ENCODE data around the gene RPS6KB2.

Gene RPS6KB2

GRCh38 chr11:67453816-67454732 is 25.8 kb downstream of the RPS6KB2 start:
- TF ChIP-seq PKNOX1 (IDR thresholded peaks at IDR 0.05) (no peak), TARDBP (IDR thresholded peaks at IDR 0.05) (no peak), CTBP1 (IDR thresholded peaks at IDR 0.05; ENCODE audit: borderline replicate concordance) (no peak), SP1 (IDR thresholded peaks at IDR 0.05) (no peak), BHLHE40 (IDR thresholded peaks at IDR 0.05; ENCODE audit: borderline replicate concordance) (no peak), ELF4 (IDR thresholded peaks at IDR 0.05) (no peak)
- CTCF ChIA-PET: no interaction called here
- POLR2A ChIA-PET: interaction anchor here (2.0 kb wide), 1 partner anchor 14 kb away, joined by 5 read pairs; no protein-coding TSS in a partner anchor
- no peak for DNase-seq (ENCODE audit: extremely low spot score)

DNA sequence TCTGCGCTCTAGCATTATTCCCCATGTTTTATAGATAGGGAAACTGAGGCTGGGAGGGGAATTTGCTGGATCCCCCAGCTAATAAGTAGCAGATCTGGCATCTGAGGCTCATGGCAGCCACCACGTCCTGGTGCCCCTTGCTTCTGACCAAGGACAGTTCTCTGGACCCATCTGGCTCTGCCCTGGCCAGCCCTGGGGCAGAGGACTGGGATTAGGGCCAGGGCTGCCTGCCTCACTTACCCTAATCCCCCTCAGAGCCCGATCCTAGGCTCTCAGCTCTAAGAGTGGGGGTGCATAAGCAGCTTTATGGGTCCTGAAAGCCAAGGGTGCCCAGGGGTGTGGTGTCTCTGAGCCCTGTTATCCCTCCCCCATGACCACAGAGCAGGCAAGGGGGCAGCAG is 26.8 kb downstream of the RPS6KB2 start, which contains the start of gene CABP4:
TSS of gene CABP4 (plus strand) at position 301 of the 400 bp plus-strand sequence. CDS start at position 371, 70 bp downstream.
- TF ChIP-seq ZNF384 (IDR thresholded peaks at IDR 0.05) (no peak), SUZ12 (IDR thresholded peaks at IDR 0.05) (no peak), HDGF (IDR thresholded peaks at IDR 0.05; ENCODE audit: borderline replicate concordance) (no peak), FOXM1 (IDR thresholded peaks at IDR 0.05; ENCODE audit: borderline replicate concordance) (no peak)
- no peak for DNase-seq (ENCODE audit: extremely low spot score)
- ChIA-PET POLR2A (interaction anchor here (2.0 kb wide), 1 partner anchor 13 kb away, joined by 5 read pairs; no protein-coding TSS in a partner anchor), CTCF (no interaction called here)

GRCh38 chr11:67456068-67456705 is 27.9 kb downstream of the RPS6KB2 start:
- no peak for DNase-seq (ENCODE audit: extremely low spot score)
- POLR2A ChIA-PET: interaction anchor here (0.5 to 1.3 kb wide), 3 partner anchors 11 to 36 kb away, joined by 3 to 4 read pairs (median 4); partner anchors contain the start of gene AIP
- TF ChIP-seq SUZ12 (IDR thresholded peaks at IDR 0.05) (no peak), NFRKB (IDR thresholded peaks at IDR 0.05) (no peak), ARNT (IDR thresholded peaks at IDR 0.05) (no peak), TARDBP (IDR thresholded peaks at IDR 0.05) (no peak), FOXK2 (IDR thresholded peaks at IDR 0.05) (no peak), LEF1 (IDR thresholded peaks at IDR 0.05; ENCODE audit: borderline replicate concordance) (no peak), BHLHE40 (IDR thresholded peaks at IDR 0.05; ENCODE audit: borderline replicate concordance) (no peak), FOXM1 (IDR thresholded peaks at IDR 0.05; ENCODE audit: borderline replicate concordance) (no peak), ELF4 (IDR thresholded peaks at IDR 0.05) (no peak), FOXA1 (IDR thresholded peaks at IDR 0.05) (no peak), L3MBTL2 (conservative IDR thresholded peaks at IDR 0.05) (no peak), CTBP1 (IDR thresholded peaks at IDR 0.05; ENCODE audit: borderline replicate concordance) (no peak), HDGF (IDR thresholded peaks at IDR 0.05; ENCODE audit: borderline replicate concordance) (no peak), ZNF384 (IDR thresholded peaks at IDR 0.05) (no peak), SP1 (IDR thresholded peaks at IDR 0.05) (no peak), PKNOX1 (IDR thresholded peaks at IDR 0.05) (no peak)
- CTCF ChIA-PET: no interaction called here

DNA sequence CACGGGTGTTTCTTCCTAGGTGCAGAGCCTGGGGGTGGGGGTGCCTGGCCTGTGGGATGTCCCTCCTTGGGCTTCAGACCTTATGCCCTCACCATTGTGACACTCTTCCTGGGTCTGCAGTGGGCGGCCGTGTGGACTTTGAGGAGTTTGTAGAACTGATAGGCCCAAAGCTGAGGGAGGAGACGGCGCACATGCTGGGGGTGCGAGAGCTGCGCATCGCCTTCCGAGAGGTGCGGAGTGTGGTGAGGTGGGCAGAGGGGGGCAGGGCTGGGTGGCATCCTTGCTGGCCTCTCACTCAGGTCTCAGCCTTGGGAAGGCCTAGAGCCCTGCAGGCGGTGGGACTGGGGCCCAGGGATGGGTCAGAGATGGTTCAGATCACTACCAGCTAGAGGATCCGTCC is 29.2 kb downstream of the RPS6KB2 start:
- DNase-seq (ENCODE audit: extremely low spot score): no peak
- TF ChIP-seq BHLHE40 (IDR thresholded peaks at IDR 0.05; ENCODE audit: borderline replicate concordance): no peak
- no peak for TF ChIP-seq HDGF (IDR thresholded peaks at IDR 0.05; ENCODE audit: borderline replicate concordance)
- TF ChIP-seq ZNF384 (IDR thresholded peaks at IDR 0.05): no peak
- no peak for TF ChIP-seq ELF4 (IDR thresholded peaks at IDR 0.05)
- TF ChIP-seq FOXA1 (IDR thresholded peaks at IDR 0.05): no peak
- no peak for TF ChIP-seq NFRKB (IDR thresholded peaks at IDR 0.05)
- no peak for TF ChIP-seq CTBP1 (IDR thresholded peaks at IDR 0.05; ENCODE audit: borderline replicate concordance)
- TF ChIP-seq PKNOX1 (IDR thresholded peaks at IDR 0.05): no peak
- TF ChIP-seq SP1 (IDR thresholded peaks at IDR 0.05): no peak
- no peak for TF ChIP-seq FOXM1 (IDR thresholded peaks at IDR 0.05; ENCODE audit: borderline replicate concordance)
- no peak for TF ChIP-seq SUZ12 (IDR thresholded peaks at IDR 0.05)
- no peak for TF ChIP-seq TARDBP (IDR thresholded peaks at IDR 0.05)
- ChIA-PET POLR2A (no interaction called here), CTCF (no interaction called here)

DNA sequence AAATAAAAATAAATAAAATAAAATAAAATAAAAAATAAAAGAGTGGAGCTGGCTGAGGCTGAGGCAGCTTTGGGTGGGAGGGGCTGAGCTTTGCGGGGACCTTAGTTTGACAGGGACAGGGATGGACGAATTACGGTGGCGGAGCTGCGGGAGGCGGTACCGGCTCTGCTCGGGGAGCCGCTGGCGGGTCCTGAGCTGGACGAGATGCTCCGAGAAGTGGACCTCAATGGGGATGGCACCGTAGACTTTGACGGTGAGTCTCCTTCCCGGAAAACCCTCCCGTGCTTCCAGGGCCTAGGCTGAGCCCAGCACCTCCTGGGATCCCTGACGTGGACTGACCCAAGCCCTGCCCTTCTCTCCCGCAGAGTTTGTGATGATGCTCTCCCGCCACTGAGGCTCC is 30.0 kb downstream of the RPS6KB2 start:
- DNase-seq (ENCODE audit: extremely low spot score): no peak
- ChIA-PET POLR2A (no interaction called here), CTCF (no interaction called here)
- TF ChIP-seq ELF4 (IDR thresholded peaks at IDR 0.05) (no peak), HDGF (IDR thresholded peaks at IDR 0.05; ENCODE audit: borderline replicate concordance) (no peak), SUZ12 (IDR thresholded peaks at IDR 0.05) (no peak), NFRKB (IDR thresholded peaks at IDR 0.05) (no peak), ARNT (IDR thresholded peaks at IDR 0.05) (no peak), SP1 (IDR thresholded peaks at IDR 0.05) (no peak), PKNOX1 (IDR thresholded peaks at IDR 0.05) (no peak)
